NOMO-1 (cell line): ENCODE measurements around the gene GALNT2.

Experiments
- DNase-seq, 2 experiments: peaks; one replicate each; lab custom pipeline; 2025; ENCODE audit not compliant: unreplicated experiment in 2 of 2; lab: John Stamatoyannopoulos, UW

The GALNT2 gene

GRCh38 chr1:230199034-230199433, 132.0 kb downstream of the GALNT2 start:
- DNase-seq, result no peak

DNA sequence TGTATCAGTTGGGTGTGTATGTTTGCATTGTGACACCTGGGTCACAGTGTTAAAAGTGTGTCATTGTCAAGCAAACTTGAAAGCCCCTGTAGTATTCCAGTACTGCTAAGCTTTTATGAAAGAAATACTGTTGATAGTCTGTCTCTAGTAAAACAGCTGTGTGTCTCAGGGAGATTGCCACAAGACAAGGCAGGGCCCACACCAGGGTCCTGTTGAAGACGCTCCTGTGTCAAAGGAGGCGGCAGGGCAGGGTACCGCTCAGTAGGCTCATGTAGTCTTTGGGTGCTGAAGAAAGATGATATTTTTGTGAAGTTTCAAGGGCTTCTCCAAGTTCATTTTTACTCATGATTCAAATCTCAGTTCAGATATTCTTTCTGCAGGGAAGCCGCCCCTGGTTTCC, 132.5 kb downstream of the GALNT2 start:
- DNase-seq, result no peak

DNA sequence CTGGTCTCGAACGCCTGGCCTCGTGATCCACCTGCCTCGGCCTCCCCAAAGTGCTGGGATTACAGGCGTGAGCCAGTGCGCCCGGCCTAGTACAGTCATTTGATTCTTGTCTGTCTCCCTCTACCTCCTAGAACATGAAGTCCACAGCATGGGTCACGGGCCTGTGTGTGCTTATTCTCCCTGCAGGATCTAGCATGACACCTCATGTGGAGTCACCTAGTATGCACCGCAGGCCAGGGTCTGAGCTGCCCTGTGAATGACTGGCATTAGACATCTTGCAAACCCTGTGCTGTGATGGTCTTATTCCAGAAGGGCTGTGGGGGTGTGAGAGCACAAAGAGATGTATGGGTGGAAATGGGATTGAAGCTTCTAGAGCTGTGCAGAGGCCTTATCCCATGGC, 133.2 kb downstream of the GALNT2 start:
- DNase-seq, result no peak

GRCh38 chr1:230201445-230201844, 134.4 kb downstream of the GALNT2 start:
- DNase-seq, result no peak

DNA sequence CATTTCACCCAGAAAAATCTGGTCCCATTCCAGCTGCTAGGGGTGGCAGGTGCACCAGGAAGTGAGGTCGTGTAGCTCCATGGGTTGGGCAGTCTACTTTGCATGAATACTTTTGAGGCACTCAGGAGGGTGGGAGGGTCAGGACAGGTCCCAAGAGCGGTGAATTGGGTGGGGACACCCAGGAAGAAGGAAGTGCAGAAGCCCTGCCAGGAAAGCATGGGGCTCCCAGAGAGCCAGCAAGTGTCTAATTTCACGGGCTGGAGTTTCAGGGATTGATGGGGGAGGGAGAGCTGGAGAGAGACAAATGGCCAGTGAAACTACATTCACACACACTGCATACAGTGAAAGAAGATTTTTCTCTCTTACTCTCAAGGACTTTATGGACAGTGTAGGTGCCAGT, 137.8 kb downstream of the GALNT2 start:
- no peak for DNase-seq

DNA sequence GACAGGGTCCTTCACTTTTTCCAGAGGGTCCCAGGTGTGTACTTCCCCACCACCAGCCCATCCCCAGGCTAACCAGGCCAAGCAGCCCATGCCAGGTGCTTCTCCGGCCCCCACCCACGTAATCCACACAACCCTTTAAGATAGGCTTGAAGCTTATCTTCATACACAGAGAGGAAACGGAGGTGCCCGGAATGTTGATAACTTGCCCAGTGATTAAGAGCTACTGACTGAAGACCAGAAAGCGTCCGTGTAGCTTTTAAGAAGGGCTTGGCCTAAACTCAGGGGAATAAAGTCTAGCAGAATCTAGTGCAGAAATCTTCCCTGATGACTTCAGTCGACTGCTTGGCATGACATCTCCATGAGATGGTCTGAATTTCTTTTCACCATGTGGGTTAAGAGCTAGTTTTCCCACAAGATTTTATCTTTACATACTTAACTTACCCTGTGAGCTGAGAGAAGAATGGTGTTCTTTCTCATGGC, 138.7 kb downstream of the GALNT2 start:
- DNase-seq, result no peak

DNA sequence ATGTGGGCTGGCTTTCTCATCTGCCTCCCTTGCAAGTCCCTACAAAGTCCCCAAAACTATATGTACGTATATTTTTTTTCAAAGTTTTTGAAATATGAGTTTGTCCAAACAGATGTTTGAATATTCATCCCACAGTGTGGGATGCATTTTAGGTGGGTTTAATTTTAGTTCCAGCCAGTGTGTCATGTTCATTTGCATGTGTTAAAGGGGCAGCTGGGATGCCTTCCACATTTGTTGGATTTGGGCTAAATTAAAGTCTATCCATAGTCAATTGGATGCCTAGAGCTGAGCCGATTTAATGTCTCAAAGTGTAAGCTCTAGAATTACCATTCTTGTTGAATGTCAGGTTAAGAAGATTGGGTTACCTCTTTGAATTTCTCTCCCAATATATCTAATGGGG, 139.2 kb downstream of the GALNT2 start:
- DNase-seq, result no peak

DNA sequence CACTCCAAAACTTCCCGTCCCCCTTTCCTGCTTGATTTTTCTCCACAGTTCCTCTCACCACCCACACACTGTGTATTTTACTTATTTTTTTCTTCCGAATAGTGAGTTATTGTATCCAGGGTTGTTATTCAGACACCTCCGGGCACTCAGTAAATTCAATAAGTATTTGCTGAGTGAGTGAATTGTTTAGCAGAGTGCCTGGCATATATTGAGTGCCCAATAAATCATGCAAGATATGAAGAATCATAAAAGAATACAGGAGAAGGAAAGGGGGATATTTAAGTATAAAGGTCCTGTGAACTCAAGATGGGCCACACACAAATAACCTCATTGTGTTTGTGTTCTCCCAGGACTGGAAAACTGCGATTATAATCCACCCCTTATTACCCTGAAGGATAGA, 139.9 kb downstream of the GALNT2 start:
- no peak for DNase-seq

DNA sequence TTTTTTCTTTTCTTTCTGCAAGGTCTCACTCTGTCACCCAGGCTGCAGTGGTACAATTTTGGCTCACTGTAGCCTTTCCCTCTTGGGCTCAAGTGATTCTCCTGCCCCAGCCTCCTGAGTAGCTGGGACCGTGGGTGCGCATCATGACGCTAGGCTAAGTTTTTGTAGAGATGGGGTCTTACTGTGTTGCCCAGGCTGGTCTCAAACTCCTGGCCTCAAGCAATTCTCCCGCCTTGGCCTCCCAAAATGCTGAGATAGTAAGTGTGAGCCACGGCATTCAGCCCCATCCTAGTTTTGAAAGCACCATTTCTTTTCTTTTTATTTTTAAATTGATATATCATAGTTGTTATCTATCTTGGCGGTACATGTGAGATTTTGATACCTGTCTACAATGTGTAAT, 140.6 kb downstream of the GALNT2 start:
- DNase-seq, result no peak

GRCh38 chr1:230208619-230209261, 141.7 kb downstream of the GALNT2 start:
- no peak for DNase-seq

GRCh38 chr1:230210326-230210980, 143.4 kb downstream of the GALNT2 start:
- no peak for DNase-seq

DNA sequence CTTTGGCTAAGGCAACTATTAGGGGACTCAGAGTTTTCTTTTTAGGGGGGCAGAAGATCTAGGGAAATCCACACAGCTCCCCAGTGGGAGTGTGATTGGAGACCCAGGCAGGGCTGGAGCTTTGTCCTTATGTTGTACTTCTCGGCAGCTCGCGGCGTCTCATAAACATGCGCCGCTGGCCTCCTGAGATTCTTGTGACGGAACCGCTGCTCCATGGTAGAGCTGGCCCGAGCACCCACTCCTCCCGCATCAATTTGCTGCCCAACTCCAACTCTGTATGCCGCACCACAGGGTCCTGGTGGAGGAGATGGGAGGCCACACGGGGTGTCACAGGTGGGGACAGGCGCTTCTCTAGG, 143.9 kb downstream of the GALNT2 start:
- DNase-seq, result no peak

- no peak for DNase-seq
Observed at GRCh38 chr1:230211436-230212145, 144.6 kb downstream of the GALNT2 start.

DNA sequence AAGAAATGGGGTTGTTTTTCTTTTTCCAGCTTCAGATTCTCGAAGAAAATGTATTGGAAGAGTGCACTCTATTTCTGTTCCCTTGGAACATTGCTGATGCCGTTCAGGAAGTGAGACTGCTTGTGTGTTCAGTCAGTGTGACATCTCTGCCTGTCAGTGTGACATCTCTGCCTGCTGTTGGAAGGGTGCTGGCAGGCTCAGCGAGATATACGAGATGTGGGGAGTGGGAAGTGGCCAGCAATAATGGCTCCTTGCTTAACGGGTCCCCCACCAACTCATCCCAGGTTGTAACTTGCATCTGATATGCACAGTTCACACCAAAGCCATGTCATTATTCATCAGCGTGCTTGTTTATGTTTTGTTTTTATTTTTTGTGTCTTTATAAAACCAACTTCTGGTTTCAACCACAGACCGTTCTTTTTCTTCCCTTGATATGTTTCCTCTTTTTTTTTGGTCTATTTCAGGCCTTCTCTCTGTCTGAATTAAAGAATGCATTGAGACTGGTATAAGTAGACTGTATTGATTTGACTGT, 145.4 kb downstream of the GALNT2 start:
- peak; percentile 7 to 39 for DNase-seq

- DNase-seq, result no peak
Observed at GRCh38 chr1:230215031-230215430, 148.0 kb downstream of the GALNT2 start.

DNA sequence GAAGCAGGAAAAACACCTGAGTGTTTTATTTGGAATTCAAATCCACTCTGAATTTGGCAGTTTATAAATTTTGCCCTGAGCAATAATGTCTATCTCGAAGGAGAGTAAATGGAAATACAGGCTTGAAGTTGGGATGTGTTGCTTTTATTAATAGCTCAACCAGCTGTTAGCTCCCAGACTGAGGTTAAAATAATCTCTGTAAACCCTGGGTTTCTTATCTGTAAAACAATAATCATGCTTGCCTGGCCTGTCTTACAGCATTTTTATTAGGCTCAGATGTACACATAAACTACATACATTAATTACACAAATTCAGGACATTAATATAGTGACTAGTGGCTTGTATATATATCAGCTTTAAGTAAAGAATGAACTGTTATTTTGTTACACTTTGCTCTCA, 148.5 kb downstream of the GALNT2 start:
- DNase-seq, result no peak

DNA sequence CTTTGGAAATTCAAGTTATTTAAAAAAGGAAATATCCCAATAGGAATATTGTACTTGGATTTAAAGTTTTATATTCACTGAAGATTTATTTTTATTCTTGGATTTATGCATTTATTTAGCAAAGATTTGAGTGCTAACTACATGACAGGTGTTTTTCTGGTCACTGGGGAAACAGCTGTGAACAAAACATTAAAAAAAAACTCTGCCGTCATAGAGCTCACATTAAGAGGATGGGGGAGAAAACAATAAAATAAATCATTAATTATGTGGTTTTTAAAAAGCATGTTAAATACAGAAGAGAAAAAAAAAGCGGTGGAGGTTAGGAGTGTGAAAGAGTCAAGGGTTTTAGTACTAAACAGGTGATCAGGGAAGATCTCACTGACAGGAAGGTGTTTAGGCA, 149.9 kb downstream of the GALNT2 start:
- no peak for DNase-seq

DNA sequence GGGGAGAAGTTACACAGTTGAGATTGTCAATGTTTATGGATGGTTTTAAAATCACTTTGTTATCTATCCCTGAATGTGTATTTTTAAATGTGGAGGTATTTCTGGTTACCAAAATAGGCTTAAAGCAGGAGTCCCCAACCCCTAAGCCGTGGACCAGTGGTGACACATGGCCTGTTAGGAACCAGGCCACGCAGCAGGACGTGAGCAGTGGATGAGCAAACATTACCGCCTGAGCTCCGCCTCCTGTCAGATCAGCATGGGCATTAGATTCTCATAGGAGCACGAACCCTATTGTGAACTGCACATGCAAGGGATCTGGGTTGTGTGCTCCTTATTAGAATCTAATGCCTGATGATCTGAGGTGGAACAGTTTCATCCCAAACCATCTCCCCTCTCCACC, 151.6 kb downstream of the GALNT2 start:
- no peak for DNase-seq

DNA sequence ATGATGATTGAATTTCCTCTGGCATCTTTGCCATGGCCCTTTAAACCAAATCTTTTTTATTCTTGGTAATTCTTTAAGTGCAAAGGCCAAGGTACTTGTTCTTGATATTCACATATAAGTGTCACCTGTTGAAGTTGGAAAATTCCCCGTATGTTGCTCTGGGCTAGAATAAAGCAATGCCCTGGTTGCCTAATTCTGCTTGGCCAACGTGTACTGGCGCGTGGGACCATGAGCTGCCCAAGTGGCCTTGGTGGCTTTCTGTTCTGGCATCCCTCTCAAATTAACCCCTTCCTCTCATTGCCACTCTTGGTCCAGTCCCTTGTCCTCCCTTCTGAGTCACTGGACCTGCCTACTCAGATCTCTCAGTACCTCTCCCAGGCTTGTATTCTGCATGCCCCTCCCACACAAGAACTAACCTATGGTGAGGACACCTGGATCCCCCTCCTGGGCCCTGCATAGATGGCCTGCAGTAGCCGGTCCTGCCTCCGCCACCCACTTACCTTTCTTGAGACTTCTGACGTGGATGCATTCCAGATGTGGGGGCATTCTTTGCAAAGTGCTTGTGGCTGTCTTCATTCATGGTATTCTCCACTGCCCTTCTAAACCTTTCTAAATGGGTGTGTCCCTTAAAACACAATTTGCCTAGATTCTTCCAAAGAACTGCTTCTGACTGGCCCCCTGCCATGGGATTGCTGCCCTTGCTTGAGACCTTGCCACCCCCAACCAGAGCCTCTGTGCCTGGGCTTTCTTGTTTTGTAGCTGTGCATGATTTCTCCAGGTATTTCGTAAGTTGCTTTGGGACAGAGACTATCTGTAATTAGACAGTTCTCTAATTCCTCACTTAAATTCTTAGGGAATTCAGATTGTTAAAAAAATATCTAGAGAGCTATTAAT, 152.4 kb downstream of the GALNT2 start:
- DNase-seq, result no peak

- DNase-seq, result no peak
Observed at GRCh38 chr1:230220478-230220877, 153.4 kb downstream of the GALNT2 start.

- no peak for DNase-seq
Observed at GRCh38 chr1:230220907-230221306, 153.9 kb downstream of the GALNT2 start.
